GM18507 (cell line): ENCODE data around the gene CCL1.

Source experiments
- DNase-seq: peaks from one replicate; pipeline ENCODE4 v3.0.0; 2011; ENCODE audit warnings: low read depth; ENCODE audit not compliant: insufficient read length; ENCODE audit errors: extremely low spot score
- FAIRE-seq: peaks from 2 replicates; lab custom pipeline; 2011; peaks lifted over from hg19 to GRCh38; lab: Jason Lieb, UNC

The CCL1 gene

GRCh38 chr17:34384822-34385605 is 22.0 kb upstream of the CCL1 start:
- DNase-seq (no peak), FAIRE-seq (no peak)

GRCh38 chr17:34384271-34384670 is 21.2 kb upstream of the CCL1 start:
- DNase-seq (no peak), FAIRE-seq (no peak)

GRCh38 chr17:34383216-34383615 is 20.2 kb upstream of the CCL1 start:
- FAIRE-seq = no peak

GRCh38 chr17:34382621-34383124 is 19.6 kb upstream of the CCL1 start:
- FAIRE-seq = peak; percentile 39
- DNase-seq = no peak

More at GRCh38 chr17:34383216-34383615, 20.2 kb upstream of the CCL1 start:
- no peak for DNase-seq

GRCh38 chr17:34379868-34380267 is 16.8 kb upstream of the CCL1 start:
- FAIRE-seq (no peak), DNase-seq (no peak)

- DNase-seq (peak; percentile 47), FAIRE-seq (peak; percentile 93)
Measured at GRCh38 chr17:34378664-34379101, 15.7 kb upstream of the CCL1 start.

- FAIRE-seq = peak; percentile 50
- no peak for DNase-seq
Measured at GRCh38 chr17:34377078-34377823, 14.2 kb upstream of the CCL1 start.

- FAIRE-seq = no peak
- DNase-seq = no peak
Measured at GRCh38 chr17:34375426-34375997, 12.5 kb upstream of the CCL1 start.

- DNase-seq (no peak), FAIRE-seq (no peak)
Measured at GRCh38 chr17:34374457-34374856, 11.4 kb upstream of the CCL1 start.

- FAIRE-seq = no peak
Measured at GRCh38 chr17:34371405-34372100, 8.5 kb upstream of the CCL1 start.

GRCh38 chr17:34370997-34371395 is 8.0 kb upstream of the CCL1 start:
- no peak for FAIRE-seq
- no peak for DNase-seq

More at GRCh38 chr17:34371405-34372100, 8.5 kb upstream of the CCL1 start:
- no peak for DNase-seq

- DNase-seq (no peak), FAIRE-seq (no peak)
Measured at GRCh38 chr17:34370376-34370996, 7.5 kb upstream of the CCL1 start.

- FAIRE-seq = no peak
- no peak for DNase-seq
Measured at GRCh38 chr17:34369571-34369970, 6.5 kb upstream of the CCL1 start.

- DNase-seq = no peak
Measured at GRCh38 chr17:34368946-34369500, 6.0 kb upstream of the CCL1 start.

GRCh38 chr17:34368196-34368945 is 5.3 kb upstream of the CCL1 start:
- no peak for FAIRE-seq
- DNase-seq = no peak

More at GRCh38 chr17:34368946-34369500, 6.0 kb upstream of the CCL1 start:
- FAIRE-seq = no peak

- no peak for DNase-seq
- no peak for FAIRE-seq
Measured at GRCh38 chr17:34367486-34368195, 4.6 kb upstream of the CCL1 start.

GRCh38 chr17:34366529-34367107 is 3.6 kb upstream of the CCL1 start:
- DNase-seq (no peak), FAIRE-seq (no peak)
